ENCODE data around the gene LDLRAD3.

The LDLRAD3 gene

GRCh38 chr11:35934981-35935380 is 8.9 kb upstream of the LDLRAD3 start:
- ATAC-seq, result no peak
- no peak for TF ChIP-seq ARNTL (CRISPR knock-in tag; IDR thresholded peaks at IDR 0.05; ENCODE audit: borderline replicate concordance, low read depth)

DNA sequence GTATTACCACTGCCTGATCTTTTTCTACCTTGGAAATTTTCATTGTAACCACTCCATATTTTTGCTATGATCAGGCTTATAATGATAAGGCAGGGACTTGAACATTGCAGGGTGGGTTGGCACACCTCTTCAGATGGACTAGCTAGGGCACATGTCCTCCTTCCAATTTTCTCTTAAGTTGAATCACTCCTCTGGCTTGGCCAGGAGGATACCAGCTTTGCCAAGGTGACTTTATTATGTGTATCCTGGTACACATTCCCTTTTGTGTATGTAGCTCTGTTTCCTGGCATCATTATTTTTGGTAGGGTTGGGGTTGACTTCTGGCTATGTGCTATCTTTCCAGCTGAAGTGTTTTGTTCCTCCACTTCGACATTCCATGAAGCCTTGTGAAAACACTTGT is 8.5 kb upstream of the LDLRAD3 start:
- ATAC-seq, result no peak
- TF ChIP-seq, protein P1, sequence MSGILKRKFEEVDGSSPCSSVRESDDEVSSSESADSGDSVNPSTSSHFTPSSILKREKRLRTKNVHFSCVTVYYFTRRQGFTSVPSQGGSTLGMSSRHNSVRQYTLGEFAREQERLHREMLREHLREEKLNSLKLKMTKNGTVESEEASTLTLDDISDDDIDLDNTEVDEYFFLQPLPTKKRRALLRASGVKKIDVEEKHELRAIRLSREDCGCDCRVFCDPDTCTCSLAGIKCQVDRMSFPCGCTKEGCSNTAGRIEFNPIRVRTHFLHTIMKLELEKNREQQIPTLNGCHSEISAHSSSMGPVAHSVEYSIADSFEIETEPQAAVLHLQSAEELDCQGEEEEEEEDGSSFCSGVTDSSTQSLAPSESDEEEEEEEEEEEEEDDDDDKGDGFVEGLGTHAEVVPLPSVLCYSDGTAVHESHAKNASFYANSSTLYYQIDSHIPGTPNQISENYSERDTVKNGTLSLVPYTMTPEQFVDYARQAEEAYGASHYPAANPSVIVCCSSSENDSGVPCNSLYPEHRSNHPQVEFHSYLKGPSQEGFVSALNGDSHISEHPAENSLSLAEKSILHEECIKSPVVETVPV (CRISPR knock-in tag; IDR thresholded peaks at IDR 0.05), result no peak
- no peak for TF ChIP-seq OSR1 (CRISPR knock-in tag; IDR thresholded peaks at IDR 0.05)
- TF ChIP-seq ESRRG (CRISPR knock-in tag; IDR thresholded peaks at IDR 0.05), result no peak
- no peak for TF ChIP-seq TOX (CRISPR knock-in tag; IDR thresholded peaks at IDR 0.05; ENCODE audit: borderline replicate concordance)
- TF ChIP-seq TCF4 (CRISPR knock-in tag; IDR thresholded peaks at IDR 0.05; ENCODE audit: borderline replicate concordance), result no peak
- no peak for TF ChIP-seq ZNF565 (CRISPR knock-in tag; conservative IDR thresholded peaks at IDR 0.05; ENCODE audit: low read depth)
- TF ChIP-seq, protein P2, sequence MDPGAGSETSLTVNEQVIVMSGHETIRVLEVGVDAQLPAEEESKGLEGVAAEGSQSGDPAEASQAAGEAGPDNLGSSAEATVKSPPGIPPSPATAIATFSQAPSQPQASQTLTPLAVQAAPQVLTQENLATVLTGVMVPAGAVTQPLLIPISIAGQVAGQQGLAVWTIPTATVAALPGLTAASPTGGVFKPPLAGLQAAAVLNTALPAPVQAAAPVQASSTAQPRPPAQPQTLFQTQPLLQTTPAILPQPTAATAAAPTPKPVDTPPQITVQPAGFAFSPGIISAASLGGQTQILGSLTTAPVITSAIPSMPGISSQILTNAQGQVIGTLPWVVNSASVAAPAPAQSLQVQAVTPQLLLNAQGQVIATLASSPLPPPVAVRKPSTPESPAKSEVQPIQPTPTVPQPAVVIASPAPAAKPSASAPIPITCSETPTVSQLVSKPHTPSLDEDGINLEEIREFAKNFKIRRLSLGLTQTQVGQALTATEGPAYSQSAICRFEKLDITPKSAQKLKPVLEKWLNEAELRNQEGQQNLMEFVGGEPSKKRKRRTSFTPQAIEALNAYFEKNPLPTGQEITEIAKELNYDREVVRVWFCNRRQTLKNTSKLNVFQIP (CRISPR knock-in tag; IDR thresholded peaks at IDR 0.05; ENCODE audit: borderline replicate concordance, low read depth), result no peak

DNA sequence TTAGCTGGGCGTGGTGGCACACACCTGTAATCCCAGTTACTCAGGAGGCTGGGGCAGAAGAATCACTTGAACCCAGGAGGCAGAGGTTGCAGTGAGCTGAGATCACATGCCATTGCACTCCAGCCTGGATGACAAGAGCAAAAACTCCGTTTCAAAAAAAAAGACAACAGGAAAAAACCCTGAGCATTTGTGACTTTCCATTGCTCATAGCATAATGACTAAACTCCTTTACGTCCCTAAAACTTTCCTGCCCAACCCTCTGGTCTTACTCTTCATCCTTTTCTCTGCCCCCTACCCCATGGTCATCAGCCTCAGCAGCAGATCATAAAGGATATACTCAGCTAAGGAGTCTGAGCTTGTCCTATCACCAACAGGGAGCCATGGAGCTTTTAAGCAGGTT is 6.8 kb upstream of the LDLRAD3 start:
- no peak for ATAC-seq
- TF ChIP-seq, protein P2 (CRISPR knock-in tag; IDR thresholded peaks at IDR 0.05; ENCODE audit: borderline replicate concordance, low read depth), result no peak
- TF ChIP-seq BACH2 (CRISPR knock-in tag; IDR thresholded peaks at IDR 0.05; ENCODE audit: borderline replicate concordance) (no peak), CREB5 (CRISPR knock-in tag; IDR thresholded peaks at IDR 0.05; ENCODE audit: low read depth) (no peak), TOX (CRISPR knock-in tag; IDR thresholded peaks at IDR 0.05; ENCODE audit: borderline replicate concordance) (no peak), ZNF70 (CRISPR knock-in tag; IDR thresholded peaks at IDR 0.05) (no peak), GLIS3 (CRISPR knock-in tag; IDR thresholded peaks at IDR 0.05) (no peak), ESRRG (CRISPR knock-in tag; IDR thresholded peaks at IDR 0.05) (no peak), SNAI2 (CRISPR knock-in tag; IDR thresholded peaks at IDR 0.05) (no peak), ZNF8 (CRISPR knock-in tag; IDR thresholded peaks at IDR 0.05) (no peak), RARB (CRISPR knock-in tag; IDR thresholded peaks at IDR 0.05) (no peak), ZC3H10 (CRISPR knock-in tag; IDR thresholded peaks at IDR 0.05) (no peak), TSHZ2 (CRISPR knock-in tag; IDR thresholded peaks at IDR 0.05) (no peak), ZNF565 (CRISPR knock-in tag; conservative IDR thresholded peaks at IDR 0.05; ENCODE audit: low read depth) (no peak), PPARA (CRISPR knock-in tag; IDR thresholded peaks at IDR 0.05; ENCODE audit: borderline replicate concordance) (no peak), ARNTL (CRISPR knock-in tag; IDR thresholded peaks at IDR 0.05; ENCODE audit: borderline replicate concordance, low read depth) (no peak), ISL1 (CRISPR knock-in tag; IDR thresholded peaks at IDR 0.05) (no peak), ZFP3 (CRISPR knock-in tag; IDR thresholded peaks at IDR 0.05) (no peak), TCF4 (CRISPR knock-in tag; IDR thresholded peaks at IDR 0.05; ENCODE audit: borderline replicate concordance) (no peak)
- TF ChIP-seq, protein P3, sequence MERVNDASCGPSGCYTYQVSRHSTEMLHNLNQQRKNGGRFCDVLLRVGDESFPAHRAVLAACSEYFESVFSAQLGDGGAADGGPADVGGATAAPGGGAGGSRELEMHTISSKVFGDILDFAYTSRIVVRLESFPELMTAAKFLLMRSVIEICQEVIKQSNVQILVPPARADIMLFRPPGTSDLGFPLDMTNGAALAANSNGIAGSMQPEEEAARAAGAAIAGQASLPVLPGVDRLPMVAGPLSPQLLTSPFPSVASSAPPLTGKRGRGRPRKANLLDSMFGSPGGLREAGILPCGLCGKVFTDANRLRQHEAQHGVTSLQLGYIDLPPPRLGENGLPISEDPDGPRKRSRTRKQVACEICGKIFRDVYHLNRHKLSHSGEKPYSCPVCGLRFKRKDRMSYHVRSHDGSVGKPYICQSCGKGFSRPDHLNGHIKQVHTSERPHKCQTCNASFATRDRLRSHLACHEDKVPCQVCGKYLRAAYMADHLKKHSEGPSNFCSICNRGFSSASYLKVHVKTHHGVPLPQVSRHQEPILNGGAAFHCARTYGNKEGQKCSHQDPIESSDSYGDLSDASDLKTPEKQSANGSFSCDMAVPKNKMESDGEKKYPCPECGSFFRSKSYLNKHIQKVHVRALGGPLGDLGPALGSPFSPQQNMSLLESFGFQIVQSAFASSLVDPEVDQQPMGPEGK (CRISPR knock-in tag; IDR thresholded peaks at IDR 0.05; ENCODE audit: borderline replicate concordance), result no peak
- TF ChIP-seq, protein P1 (CRISPR knock-in tag; IDR thresholded peaks at IDR 0.05), result no peak

Data from SK-N-SH treated with all-trans-retinoic acid at 6 μM for 48 hours (cell line).